HG02938 (cell line): ENCODE data around the gene CYP8B1.

ENCODE experiments used
- ATAC-seq: cut with Tn5 transposase; IDR thresholded peaks from one replicate; pipeline ENCODE4 v1.9.1; 2021; ENCODE audit warnings: mild to moderate bottlenecking, moderate library complexity; ENCODE audit not compliant: unreplicated experiment

The CYP8B1 gene

DNA sequence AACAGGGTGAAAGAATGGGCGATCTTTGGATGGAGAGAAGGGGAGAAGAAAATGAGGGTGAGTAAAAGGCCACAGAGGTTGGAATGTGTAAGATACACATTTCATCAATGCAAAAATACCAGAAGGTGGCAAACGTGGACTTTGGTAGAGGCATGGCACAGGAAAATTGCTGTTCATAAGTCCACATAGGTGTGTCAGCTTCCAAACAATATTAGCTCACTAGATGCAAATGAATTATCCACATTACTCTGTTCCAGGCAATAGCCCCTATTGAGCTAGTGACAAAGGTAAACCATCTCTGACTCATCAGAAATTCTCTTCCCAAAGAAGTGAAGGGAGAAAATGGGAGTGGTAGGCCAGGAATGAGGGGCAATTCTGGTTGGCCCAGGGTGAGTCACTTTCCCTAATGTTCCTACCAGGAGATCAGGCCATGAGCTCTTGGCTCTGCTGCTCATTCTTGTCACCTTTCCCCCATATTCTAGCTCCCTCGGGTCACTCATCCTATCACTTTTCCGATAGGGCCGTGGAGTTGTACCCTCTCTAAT, 46.5 kb downstream of the CYP8B1 start:
- ATAC-seq = no peak

DNA sequence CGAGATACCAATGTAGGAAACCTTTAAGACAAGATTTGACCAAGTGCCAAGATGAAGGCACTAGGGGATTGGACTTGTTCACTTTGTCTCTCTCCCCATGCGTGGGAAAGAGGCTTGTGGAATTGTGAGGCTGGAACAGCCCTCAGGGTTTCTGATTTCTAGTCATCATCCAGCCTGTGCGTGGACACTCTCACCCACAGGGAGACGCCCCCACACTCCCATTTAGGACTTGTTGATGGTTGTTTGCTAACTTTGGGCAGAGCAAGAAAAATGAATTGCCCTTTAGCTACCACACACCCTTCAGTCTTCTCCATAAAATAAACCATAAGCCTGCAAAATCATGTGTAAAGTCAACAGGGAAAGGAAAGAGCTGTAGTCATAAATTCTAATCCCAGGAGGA, 48.0 kb downstream of the CYP8B1 start:
- ATAC-seq = no peak

DNA sequence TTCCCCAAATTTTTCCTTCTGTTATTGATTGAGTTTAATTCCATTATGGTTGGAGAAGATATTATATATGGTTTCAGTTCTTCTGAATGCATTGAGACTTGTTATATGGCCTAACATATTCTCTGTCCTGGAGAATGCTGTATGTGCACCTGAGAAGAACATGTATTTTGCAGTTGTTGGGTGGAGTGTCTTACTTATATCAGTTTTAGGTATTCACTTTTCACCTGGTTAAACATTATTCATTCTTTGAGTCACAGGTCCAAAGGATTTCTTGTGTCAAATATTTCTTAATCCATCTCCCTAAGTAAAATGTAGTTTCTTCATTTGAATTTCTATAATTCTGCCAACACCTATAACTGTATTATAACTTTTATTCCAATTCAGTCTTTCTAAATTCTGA, 48.7 kb downstream of the CYP8B1 start:
- no peak for ATAC-seq

- ATAC-seq = no peak
Measured at GRCh38 chr3:42826141-42826540, 49.5 kb downstream of the CYP8B1 start.

- ATAC-seq = no peak
Measured at GRCh38 chr3:42823351-42823750, 52.3 kb downstream of the CYP8B1 start.

DNA sequence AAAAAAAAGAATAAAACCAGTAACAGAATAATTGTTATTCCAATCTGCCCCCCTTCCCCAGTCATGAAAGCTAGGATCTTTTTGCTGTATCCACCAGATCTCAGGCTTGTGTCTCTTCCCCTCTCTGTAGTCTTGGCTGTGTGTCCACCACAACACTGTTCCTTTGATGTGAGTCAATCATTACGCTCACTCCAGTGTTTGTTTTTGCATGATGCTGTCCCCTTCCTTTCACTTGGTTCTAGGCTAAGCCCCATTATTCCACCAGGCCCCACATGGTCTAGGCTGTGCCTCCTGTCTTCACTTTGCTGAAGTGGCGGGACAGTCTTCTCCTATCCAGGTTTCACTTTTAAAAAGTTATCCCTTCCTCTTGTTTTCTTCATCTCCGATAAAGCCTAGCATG, 52.9 kb downstream of the CYP8B1 start:
- ATAC-seq = no peak
